GM21381 (cell line): Measurements from ENCODE around the gene TCF21.
"Not testable (repeated sequence)": the region's sequence is repeated elsewhere in the genome, so short reads cannot be mapped to it uniquely, and the experiment has no call there.

Experiments used
- ATAC-seq: cut with Tn5 transposase; IDR thresholded peaks from one replicate; pipeline ENCODE4 v1.9.1; 2021; ENCODE audit warnings: mild to moderate bottlenecking, moderate library complexity; ENCODE audit not compliant: unreplicated experiment

The TCF21 gene

GRCh38 chr6:133921249-133921859, 32.4 kb downstream of the TCF21 start:
- peak; percentile 52 for ATAC-seq

GRCh38 chr6:133923938-133924593, 35.2 kb downstream of the TCF21 start:
- ATAC-seq, result peak; percentile 84

- not testable (repeated sequence) for ATAC-seq
Measured at GRCh38 chr6:133931221-133931620, 42.3 kb downstream of the TCF21 start.

GRCh38 chr6:133936352-133936751, 47.4 kb downstream of the TCF21 start:
- ATAC-seq, result not testable (repeated sequence)

- ATAC-seq, result no peak
Measured at GRCh38 chr6:133937909-133938308, 49.0 kb downstream of the TCF21 start.

GRCh38 chr6:133938533-133938932, 49.6 kb downstream of the TCF21 start:
- no peak for ATAC-seq

GRCh38 chr6:133939778-133940667, 51.1 kb downstream of the TCF21 start:
- no peak for ATAC-seq
